Endodermal cell (in vitro differentiated cells): ENCODE data around the gene REPS2. TPM values are rescaled to one million over a fixed set of nuclear protein-coding genes. Genes with fewer than 3 reads are reported as not detected.

Source experiments
- DNase-seq: peaks from one replicate; pipeline ENCODE4 v3.0.0-alpha.2; 2017
- H3K27ac ChIP-seq: 2 replicates; pipeline ENCODE4 v1.5.1; 2013; ENCODE audit warnings: mild to moderate bottlenecking, low read depth, low read length, moderate library complexity
- H3K27me3 ChIP-seq: 2 replicates; pipeline ENCODE4 v1.6.1; 2013; ENCODE audit warnings: mild to moderate bottlenecking, low read length, moderate library complexity; ENCODE audit not compliant: insufficient read depth, control insufficient read depth, poor library complexity, severe bottlenecking
- H3K36me3 ChIP-seq: 2 replicates; pipeline ENCODE4 v1.7.0; 2013; ENCODE audit warnings: mild to moderate bottlenecking, low read length, moderate library complexity; ENCODE audit not compliant: control insufficient read depth, insufficient read depth
- H3K4me1 ChIP-seq: one replicate; pipeline ENCODE4 v1.7.0; 2013; ENCODE audit warnings: low read length; ENCODE audit not compliant: control insufficient read depth, insufficient read depth
- H3K4me3 ChIP-seq: 2 replicates; pipeline ENCODE4 v1.5.1; 2013; ENCODE audit warnings: mild to moderate bottlenecking, low read length, moderate library complexity
- H3K9ac ChIP-seq: 2 replicates; pipeline ENCODE4 v1.6.1; 2013; ENCODE audit warnings: mild to moderate bottlenecking, low read length, moderate library complexity; ENCODE audit not compliant: poor library complexity, severe bottlenecking; ENCODE audit errors: extremely low read depth
- H3K9me3 ChIP-seq: 2 replicates; pipeline ENCODE4 v1.6.1; 2013; ENCODE audit warnings: mild to moderate bottlenecking, low read length, moderate library complexity; ENCODE audit not compliant: control insufficient read depth
- H3K27ac Mint-ChIP-seq: 2 replicates; pipeline ENCODE4 v1.8.0; 2020; ENCODE audit warnings: mixed read lengths
- H3K27me3 Mint-ChIP-seq: 2 replicates; pipeline ENCODE4 v1.8.0; 2021; ENCODE audit warnings: mild to moderate bottlenecking, mixed read lengths; ENCODE audit not compliant: insufficient read depth
- H3K36me3 Mint-ChIP-seq: 2 replicates; pipeline ENCODE4 v1.8.0; 2020; ENCODE audit warnings: low read depth, mixed read lengths
- H3K4me1 Mint-ChIP-seq: 2 replicates; pipeline ENCODE4 v1.8.0; 2020; ENCODE audit warnings: mixed read lengths
- H3K4me3 Mint-ChIP-seq: 2 replicates; pipeline ENCODE4 v1.8.0; 2020; ENCODE audit warnings: mild to moderate bottlenecking, moderate library complexity, mixed read lengths
- H3K9me3 Mint-ChIP-seq: 2 replicates; pipeline ENCODE4 v1.8.0; 2020; ENCODE audit warnings: mild to moderate bottlenecking, mixed read lengths
- CTCF ChIP-seq: fragments of 200-600 bp; sonication (generic); conservative IDR thresholded peaks from 2 replicates; pipeline ENCODE4 v1.5.0; 2021; ENCODE audit warnings: antibody characterized with exemption, mild to moderate bottlenecking
- WGBS, 2 experiments: methylation state at CpG; one replicate each; pipeline versions ENCODE4 v1.1.5 to v1.1.7; 2013; ENCODE audit warnings: missing lambda C conversion rate in 2 of 2, mixed read lengths in 1 of 2; ENCODE audit not compliant: insufficient coverage in 1 of 2, insufficient read length in 1 of 2; 5-methylcytosine and 5-hydroxymethylcytosine counted together
- total RNA-seq, 2 donors: library from RNA; stranded (reverse); fragmentation: NEBNext Ultra II Directional in 1 of 2; extraction: Animal tissue kit (Norgen Biotek cat#: 25700) in 1 of 2; gene quantifications; 2 replicates in 1 of 2; 3 replicates in 1 of 2; pipeline ENCODE4 v1.2.1, GENCODE V29; 2021

REPS2 gene
- total RNA-seq, 2 donors from 2014 or later = 4.3 to 16.6 TPM

GRCh38 chrX:17017134-17017533 is 70.7 kb downstream of the REPS2 start:
- peaks cover 29% of the 10 kb centered on the region for H3K4me1 Mint-ChIP-seq
- H3K36me3 ChIP-seq = no peaks in the 10 kb centered on the region
- H3K27ac ChIP-seq = no peak overlapping the region
- no peak overlapping the region for H3K4me3 Mint-ChIP-seq
- no peak overlapping the region for H3K27ac Mint-ChIP-seq
- no peaks in the 10 kb centered on the region for H3K27me3 Mint-ChIP-seq
- no peak overlapping the region for H3K9ac ChIP-seq
- WGBS, 2 experiments = 91 to 92% methylated on average over 2 to 4 of the region's 4 CpGs
- H3K36me3 Mint-ChIP-seq = peaks cover 2% of the 10 kb centered on the region
- TF ChIP-seq CTCF = no peak
- no peaks in the 10 kb centered on the region for H3K27me3 ChIP-seq
- H3K9me3 Mint-ChIP-seq = peaks cover 2% of the 10 kb centered on the region
- H3K4me1 ChIP-seq = peaks cover 3% of the 10 kb centered on the region
- DNase-seq = no peak
- no peaks in the 10 kb centered on the region for H3K9me3 ChIP-seq
- no peak overlapping the region for H3K4me3 ChIP-seq

GRCh38 chrX:17020356-17020755 is 73.9 kb downstream of the REPS2 start:
- DNase-seq = no peak
- Histone ChIP-seq H3K9me3 (no peaks in the 10 kb centered on the region), H3K4me1 (no peaks in the 10 kb centered on the region), H3K27ac (no peak overlapping the region), H3K27me3 (no peaks in the 10 kb centered on the region), H3K4me3 (no peak overlapping the region), H3K9ac (no peak overlapping the region), H3K36me3 (no peaks in the 10 kb centered on the region)
- peaks cover 2% of the 10 kb centered on the region for H3K36me3 Mint-ChIP-seq
- no peaks in the 10 kb centered on the region for H3K27me3 Mint-ChIP-seq
- peaks cover 8% of the 10 kb centered on the region for H3K4me1 Mint-ChIP-seq
- 95% methylated on average over 2 of the region's 2 CpGs; no CpG with 5 or more reads in 1 of the 2 experiments for WGBS, 2 experiments
- peaks cover 2% of the 10 kb centered on the region for H3K9me3 Mint-ChIP-seq
- no peak overlapping the region for H3K4me3 Mint-ChIP-seq
- TF ChIP-seq CTCF = no peak
- no peak overlapping the region for H3K27ac Mint-ChIP-seq

- no peaks in the 10 kb centered on the region for H3K9me3 Mint-ChIP-seq
- H3K27ac ChIP-seq = no peak overlapping the region
- no peaks in the 10 kb centered on the region for H3K36me3 Mint-ChIP-seq
- no peaks in the 10 kb centered on the region for H3K36me3 ChIP-seq
- no peak overlapping the region for H3K9ac ChIP-seq
- no peak for TF ChIP-seq CTCF
- peaks cover 6% of the 10 kb centered on the region for H3K4me1 Mint-ChIP-seq
- no peaks in the 10 kb centered on the region for H3K27me3 Mint-ChIP-seq
- H3K27ac Mint-ChIP-seq = no peak overlapping the region
- H3K4me3 Mint-ChIP-seq = no peak overlapping the region
- H3K27me3 ChIP-seq = no peaks in the 10 kb centered on the region
- no peaks in the 10 kb centered on the region for H3K4me1 ChIP-seq
- no peak overlapping the region for H3K4me3 ChIP-seq
- DNase-seq = no peak
- no peaks in the 10 kb centered on the region for H3K9me3 ChIP-seq
- WGBS, 2 experiments = 93 to 100% methylated on average over 2 to 10 of the region's 10 CpGs
Measured at GRCh38 chrX:17020851-17021821, 74.7 kb downstream of the REPS2 start.
